K562 (cell line): ENCODE data around the gene ZDHHC1. TPM values are rescaled to one million over a fixed set of nuclear protein-coding genes. Genes with fewer than 3 reads are reported as not detected.
A peak's percentile ranks its signal among the peaks of the same experiment; 100 is the strongest.

ENCODE experiments used
- ATAC-seq: fragments of 200-7000 bp; cut with Tn5 transposase; 3 replicates; pipeline ENCODE4 v1.9.1; 2020; ENCODE audit warnings: moderate library complexity
- BruUV-seq: library from RNA; stranded (reverse); fragments of 400-500 nt; replicated peaks from 2 replicates; lab custom pipeline; 2021; lab: Mats Ljungman, UMichigan
- CTCF ChIA-PET: fragments of 300-600 bp; formaldehyde crosslinking; extraction: SDS; loops from one replicate; lab custom pipeline; 2021; ENCODE audit warnings: low intra/inter-chr PET ratio; lab: Yijun Ruan, JAX
- POLR2A ChIA-PET: fragments of 300-600, 350-650 bp; sonication (Branson Sonifier 250); formaldehyde crosslinking; extraction: SDS; loops from one replicate; lab custom pipeline; 2021; ENCODE audit warnings: antibody characterized with exemption, inconsistent platforms; lab: Yijun Ruan, JAX
- DNase-seq, 4 experiments: peaks; one replicate each; pipeline versions ENCODE4 v3.0.0 to v3.0.0-alpha.2; 2011 to 2018; ENCODE audit warnings: low spot score in 3 of 4, mixed read lengths in 3 of 4; ENCODE audit errors: extremely low read depth in 1 of 4
- FAIRE-seq: peaks from 2 replicates; lab custom pipeline; 2011; peaks lifted over from hg19 to GRCh38; lab: Jason Lieb, UNC
- H2AFZ ChIP-seq: 2 replicates; pipeline ENCODE4 v1.6.0; 2011; ENCODE audit warnings: low read depth, low read length, control low read depth, inconsistent platforms
- H3K27ac ChIP-seq: fragments of 200-600 bp; 3 replicates; pipeline ENCODE4 v1.8.0; 2011; ENCODE audit warnings: low read depth, mild to moderate bottlenecking, control low read depth, inconsistent platforms, low read length, moderate library complexity, mixed read lengths; ENCODE audit errors: extremely low read depth
- H3K27me3 ChIP-seq, 2 experiments: fragments of 300-600 bp in 1 of 2; 2 replicates in 1 of 2; 3 replicates in 1 of 2; pipeline versions ENCODE4 v1.6.0 to v1.8.0; 2011; ENCODE audit warnings: inconsistent platforms in 2 of 2, low read length in 2 of 2, mild to moderate bottlenecking in 1 of 2, mixed read lengths in 1 of 2, moderate library complexity in 1 of 2; ENCODE audit not compliant: control insufficient read depth in 2 of 2, insufficient read depth in 2 of 2
- H3K36me3 ChIP-seq: fragments of 300-600 bp; 3 replicates; pipeline ENCODE4 v1.8.0; 2011; ENCODE audit warnings: mild to moderate bottlenecking, low read length, inconsistent platforms; ENCODE audit not compliant: control insufficient read depth, insufficient read depth
- H3K4me1 ChIP-seq, 2 experiments: fragments of 200-600 bp in 1 of 2; replicated peaks in 1 of 2; 2 replicates in 1 of 2; 3 replicates in 1 of 2; pipeline versions ENCODE4 v1.5.1 to v1.8.0; 2011; ENCODE audit warnings: inconsistent platforms in 2 of 2, low read length in 2 of 2, mild to moderate bottlenecking in 1 of 2, mixed read lengths in 1 of 2, moderate library complexity in 1 of 2; ENCODE audit not compliant: control insufficient read depth in 2 of 2, insufficient read depth in 2 of 2
- H3K4me2 ChIP-seq: 2 replicates; pipeline ENCODE4 v1.6.1; 2011; ENCODE audit warnings: low read length, control low read depth, inconsistent platforms, mixed read lengths; ENCODE audit not compliant: insufficient read depth
- H3K4me3 ChIP-seq: fragments of 200-600 bp; sonication (generic), shearing (Covaris generic); 2 replicates; pipeline ENCODE4 v1.5.1; 2016; ENCODE audit warnings: control low read depth, inconsistent platforms
- H3K79me2 ChIP-seq: fragments of 200-600 bp; 3 replicates; pipeline ENCODE4 v1.8.0; 2011; ENCODE audit warnings: low read length, inconsistent platforms; ENCODE audit not compliant: control insufficient read depth, insufficient read depth
- H3K9ac ChIP-seq, 2 experiments: 2 replicates each; pipeline versions ENCODE4 v1.6.0 to v1.6.1; 2011; ENCODE audit warnings: low read depth in 2 of 2, low read length in 2 of 2, control low read depth in 1 of 2, inconsistent platforms in 1 of 2, mild to moderate bottlenecking in 1 of 2, mixed read lengths in 1 of 2; ENCODE audit not compliant: insufficient read depth in 1 of 2
- H3K9me1 ChIP-seq: one replicate; pipeline ENCODE4 v1.6.0; 2011; ENCODE audit warnings: inconsistent platforms, mild to moderate bottlenecking, low read length, moderate library complexity; ENCODE audit not compliant: control insufficient read depth, insufficient read depth
- H3K9me3 ChIP-seq: replicated peaks from 2 replicates; pipeline ENCODE4 v1.5.1; 2011; ENCODE audit warnings: low read depth, low read length, inconsistent platforms; ENCODE audit not compliant: control insufficient read depth, insufficient read depth
- H4K20me1 ChIP-seq: replicated peaks from 2 replicates; pipeline ENCODE4 v1.6.1; 2011; ENCODE audit warnings: low read length, inconsistent platforms, mixed read lengths; ENCODE audit not compliant: control insufficient read depth, insufficient read depth
- AFF4 ChIP-seq: sonication (generic); formaldehyde crosslinking; IDR thresholded peaks from 2 replicates; pipeline ENCODE4 v1.8.0; 2023; ENCODE audit warnings: mild to moderate bottlenecking, missing genetic modification reagents
- ATF1 ChIP-seq, 2 experiments: fragments of 450-650 bp in 1 of 2; IDR thresholded peaks; 2 replicates each; pipeline ENCODE4 v1.6.1; 2016; ENCODE audit warnings: missing compliant biosample characterization in 1 of 2, missing genetic modification characterization in 1 of 2
- ATF7 ChIP-seq: fragments of 450-650 bp; IDR thresholded peaks from 2 replicates; pipeline ENCODE4 v1.7.1; 2014; ENCODE audit warnings: mild to moderate bottlenecking, moderate library complexity
- ESRRA ChIP-seq: fragments of 450-650 bp; IDR thresholded peaks from 2 replicates; pipeline ENCODE4 v1.6.1; 2014; ENCODE audit warnings: low read depth, mild to moderate bottlenecking, moderate library complexity, borderline replicate concordance
- FOXJ2 ChIP-seq: fragments of 200-800 bp; sonication (Bioruptor generic); IDR thresholded peaks from 2 replicates; pipeline ENCODE4 v1.6.1; 2016; ENCODE audit warnings: missing genetic modification characterization, missing compliant biosample characterization
- FOXJ3 ChIP-seq: sonication (generic); formaldehyde crosslinking; IDR thresholded peaks from 2 replicates; pipeline ENCODE4 v1.4.0; 2020; ENCODE audit warnings: mild to moderate bottlenecking, missing genetic modification reagents
- IFI16 ChIP-seq: fragments of 250-450 bp; sonication (Bioruptor Pico); IDR thresholded peaks from 2 replicates; pipeline ENCODE4 v2.1.2; 2022; ENCODE audit warnings: mild to moderate bottlenecking, inconsistent platforms
- MTA1 ChIP-seq: fragments of 450-650 bp; IDR thresholded peaks from 2 replicates; pipeline ENCODE4 v1.6.1; 2017; ENCODE audit warnings: borderline replicate concordance
- NEUROD1 ChIP-seq: fragments of 150-350 bp; IDR thresholded peaks from 2 replicates; pipeline ENCODE4 v1.6.1; 2014; ENCODE audit warnings: borderline replicate concordance, low read length, low read depth; ENCODE audit not compliant: partially characterized antibody
- WGBS: fragments of 100-300 bp; shearing (Covaris generic); methylation state at CpG from one replicate; pipeline ENCODE4 v1.1.6; 2016; ENCODE audit warnings: low coverage, mixed read lengths; ENCODE audit not compliant: insufficient coverage; ENCODE audit errors: missing lambda C conversion rate; 5-methylcytosine and 5-hydroxymethylcytosine counted together
- in situ Hi-C: fragments of 300-500 bp; cut with MboI; formaldehyde crosslinking; loops from 4 replicates; pipeline ENCODE4 v1.15.0; 2018; ENCODE audit warnings: inconsistent platforms, mixed read lengths
- intact Hi-C: fragments of 100-400 bp; cut with micrococcal nuclease; formaldehyde crosslinking; loops from 2 replicates; pipeline ENCODE4 v1.14.2; 2022
- polyA plus RNA-seq, 8 experiments: library from polyadenylated mRNA; depleted of rRNA in 4 of 8; stranded (reverse) in 5 of 8; unstranded in 3 of 8; fragments of >200 nt; fragmentation: Nextera tagmentation in 2 of 8; fragmentation: Illumina TruSeq in 1 of 8; extraction: Ambion mirVana in 2 of 8; extraction: Trizol in 1 of 8; gene quantifications; 2 replicates each; pipeline versions ENCODE4 v1.2.1 to v1.2.3, GENCODE V29; 2011 to 2014; ENCODE audit warnings: inconsistent platforms in 1 of 8, missing spikeins in 1 of 8
- total RNA-seq, 7 experiments: library from RNA; depleted of rRNA in 6 of 7; stranded (reverse); fragments of >200 nt in 6 of 7; fragmentation: Illumina TruSeq in 2 of 7; extraction: Trizol in 2 of 7; gene quantifications; 2 replicates each; pipeline versions ENCODE4 v1.2.1 to v1.2.3, GENCODE V29; 2011 to 2021; ENCODE audit warnings: low replicate concordance in 1 of 7

The ZDHHC1 gene
- total and polyA plus RNA-seq, 9 of the 15 experiments (the other 6 are each of a cell fraction or from before 2014, with no cell fraction given) = 0.06 to 0.77 (median 0.25) TPM; not detected in 4

- no peaks in the 10 kb centered on the region for H3K9me1 ChIP-seq
- H3K9me3 ChIP-seq = no peaks in the 10 kb centered on the region
- DNase-seq (no peak), FAIRE-seq (no peak), ATAC-seq (no peak)
- peak overlapping the region; percentile 72 for H3K4me2 ChIP-seq
- no peaks in the 10 kb centered on the region for H3K36me3 ChIP-seq
- no peak for TF ChIP-seq IFI16
- no peak for TF ChIP-seq ATF1 (CRISPR knock-in tag; IDR thresholded peaks at IDR 0.05)
- no peak for TF ChIP-seq ATF1 (tag; IDR thresholded peaks at IDR 0.05)
- TF ChIP-seq NEUROD1 = no peak
- no peak for TF ChIP-seq MTA1
- TF ChIP-seq FOXJ2 = no peak
- no peak for TF ChIP-seq AFF4 (CRISPR knock-in tag)
- no peak for TF ChIP-seq ESRRA
- TF ChIP-seq ATF7 = no peak
- TF ChIP-seq FOXJ3 = no peak
- ChIA-PET POLR2A (interaction anchor here (0.7 to 1.5 kb wide), 4 partner anchors 11 to 370 kb away, joined by 3 to 4 read pairs (median 3); no protein-coding TSS in a partner anchor), CTCF (no interaction called here)
- peak overlapping the region in 1 of 2 experiments; percentile 86; a peak in 2 of 4 replicates for H3K9ac ChIP-seq
- peaks cover 19 to 72% of the 10 kb centered on the region in 2 experiments for H3K4me1 ChIP-seq
- 37% methylated on average over 16 of the region's 18 CpGs for WGBS
- no peak overlapping the region for H3K4me3 ChIP-seq
- in situ Hi-C loops (no loop called here), intact Hi-C loops (loop anchor here (10.0 kb wide), 1 partner anchor 48 kb away; no protein-coding TSS in a partner anchor)
- peaks cover 9 to 51% of the 10 kb centered on the region in 2 experiments for H3K27me3 ChIP-seq
- H3K79me2 ChIP-seq = no peaks in the 10 kb centered on the region
- peak overlapping the region; percentile 80 for H2AFZ ChIP-seq
- no peak overlapping the region for H3K27ac ChIP-seq
- no TSS peak for BruUV-seq
- no peaks in the 10 kb centered on the region for H4K20me1 ChIP-seq
Measured at GRCh38 chr16:67392301-67393059, 23.8 kb downstream of the ZDHHC1 start.
